Parathyroid adenoma (tissue), 2 donors: Measurements from ENCODE around the gene C2CD4C.
"Not testable (repeated sequence)": the region's sequence is repeated elsewhere in the genome, so short reads cannot be mapped to it uniquely, and the experiment has no call there.

ENCODE experiments used
- H2AFZ ChIP-seq: fragments of 300-600 bp; sonication (generic); one replicate; pipeline ENCODE4 v1.7.0; 2017; ENCODE audit warnings: antibody characterized with exemption, mild to moderate bottlenecking
- H3K27ac ChIP-seq: fragments of 300-600 bp; sonication (generic); one replicate; pipeline ENCODE4 v1.7.0; 2017
- H3K27me3 ChIP-seq: fragments of 300-600 bp; sonication (generic); one replicate; pipeline ENCODE4 v1.7.0; 2017; ENCODE audit warnings: low read length; ENCODE audit not compliant: control insufficient read depth, insufficient read depth
- H3K36me3 ChIP-seq: fragments of 300-600 bp; sonication (generic); one replicate; pipeline ENCODE4 v1.7.0; 2017; ENCODE audit warnings: low read length; ENCODE audit not compliant: control insufficient read depth, insufficient read depth
- H3K4me1 ChIP-seq: fragments of 300-600 bp; sonication (generic); one replicate; pipeline ENCODE4 v1.7.0; 2017; ENCODE audit warnings: control low read depth
- H3K4me2 ChIP-seq: fragments of 300-600 bp; sonication (generic); one replicate; pipeline ENCODE4 v1.7.0; 2017; ENCODE audit warnings: low read length
- H3K4me3 ChIP-seq: fragments of 300-600 bp; sonication (generic); one replicate; pipeline ENCODE4 v1.7.0; 2017; ENCODE audit warnings: low read depth, low read length
- H3K79me2 ChIP-seq: fragments of 300-600 bp; sonication (generic); one replicate; pipeline ENCODE4 v1.7.0; 2017; ENCODE audit warnings: control low read depth
- H3K9ac ChIP-seq: fragments of 300-600 bp; sonication (generic); one replicate; pipeline ENCODE4 v1.7.0; 2017; ENCODE audit warnings: mild to moderate bottlenecking
- H3K9me3 ChIP-seq: fragments of 300-600 bp; sonication (generic); one replicate; pipeline ENCODE4 v1.7.0; 2017; ENCODE audit warnings: low read length; ENCODE audit not compliant: control insufficient read depth
- TF ChIP-seq, protein P1 (sequence below): fragments of 300-600 bp; sonication (generic); IDR thresholded peaks from one replicate; pipeline ENCODE4 v1.7.0; 2017; ENCODE audit warnings: antibody characterized with exemption, mild to moderate bottlenecking
- donor health status: primary hyperparathyroidism.

Gene C2CD4C

DNA sequence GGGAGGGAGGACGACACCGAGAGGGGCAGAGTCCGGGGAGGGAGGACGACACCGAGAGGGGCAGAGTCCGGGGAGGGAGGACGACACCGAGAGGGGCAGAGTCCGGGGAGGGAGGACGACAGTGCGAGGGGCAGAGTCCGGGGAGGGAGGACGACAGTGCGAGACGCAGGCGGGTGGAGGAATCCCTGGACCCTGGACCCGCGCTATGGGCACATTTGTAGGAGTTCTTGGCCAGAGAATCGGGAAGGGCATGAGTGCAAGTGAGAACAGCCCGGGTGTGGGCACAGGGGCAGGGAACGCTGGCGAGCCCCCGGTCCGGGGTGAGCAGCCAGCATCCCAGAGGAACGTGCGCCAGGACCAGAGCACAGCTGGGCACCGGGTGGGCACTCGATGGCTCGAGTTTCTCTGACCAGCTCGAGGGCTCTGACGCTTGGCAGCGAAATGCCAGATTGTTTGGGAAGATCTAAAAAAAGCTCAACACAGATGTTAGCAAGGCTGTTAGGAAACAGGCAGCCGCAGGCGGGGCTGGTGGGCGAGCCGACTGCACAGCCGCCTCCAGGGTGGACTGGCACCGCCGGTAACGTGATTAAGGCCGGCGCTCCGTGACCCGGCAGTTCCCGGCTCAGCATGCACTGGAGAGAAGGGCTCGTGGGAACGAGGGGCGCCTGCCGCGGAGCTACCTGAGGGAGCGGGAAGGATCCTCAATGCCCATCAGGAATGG, 17.9 kb upstream of the C2CD4C start:
- Histone ChIP-seq H3K36me3 (no peaks in the 10 kb centered on the region), H3K27ac (no peak overlapping the region), H3K27me3 (no peaks in the 10 kb centered on the region), H3K9ac (no peak overlapping the region), H3K9me3 (no peaks in the 10 kb centered on the region), H3K79me2 (peaks cover 9% of the 10 kb centered on the region), H3K4me2 (no peak overlapping the region), H3K4me1 (no peaks in the 10 kb centered on the region), H3K4me3 (no peak overlapping the region), H2AFZ (no peak overlapping the region)
- TF ChIP-seq, protein P1, sequence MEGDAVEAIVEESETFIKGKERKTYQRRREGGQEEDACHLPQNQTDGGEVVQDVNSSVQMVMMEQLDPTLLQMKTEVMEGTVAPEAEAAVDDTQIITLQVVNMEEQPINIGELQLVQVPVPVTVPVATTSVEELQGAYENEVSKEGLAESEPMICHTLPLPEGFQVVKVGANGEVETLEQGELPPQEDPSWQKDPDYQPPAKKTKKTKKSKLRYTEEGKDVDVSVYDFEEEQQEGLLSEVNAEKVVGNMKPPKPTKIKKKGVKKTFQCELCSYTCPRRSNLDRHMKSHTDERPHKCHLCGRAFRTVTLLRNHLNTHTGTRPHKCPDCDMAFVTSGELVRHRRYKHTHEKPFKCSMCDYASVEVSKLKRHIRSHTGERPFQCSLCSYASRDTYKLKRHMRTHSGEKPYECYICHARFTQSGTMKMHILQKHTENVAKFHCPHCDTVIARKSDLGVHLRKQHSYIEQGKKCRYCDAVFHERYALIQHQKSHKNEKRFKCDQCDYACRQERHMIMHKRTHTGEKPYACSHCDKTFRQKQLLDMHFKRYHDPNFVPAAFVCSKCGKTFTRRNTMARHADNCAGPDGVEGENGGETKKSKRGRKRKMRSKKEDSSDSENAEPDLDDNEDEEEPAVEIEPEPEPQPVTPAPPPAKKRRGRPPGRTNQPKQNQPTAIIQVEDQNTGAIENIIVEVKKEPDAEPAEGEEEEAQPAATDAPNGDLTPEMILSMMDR = no peak

DNA sequence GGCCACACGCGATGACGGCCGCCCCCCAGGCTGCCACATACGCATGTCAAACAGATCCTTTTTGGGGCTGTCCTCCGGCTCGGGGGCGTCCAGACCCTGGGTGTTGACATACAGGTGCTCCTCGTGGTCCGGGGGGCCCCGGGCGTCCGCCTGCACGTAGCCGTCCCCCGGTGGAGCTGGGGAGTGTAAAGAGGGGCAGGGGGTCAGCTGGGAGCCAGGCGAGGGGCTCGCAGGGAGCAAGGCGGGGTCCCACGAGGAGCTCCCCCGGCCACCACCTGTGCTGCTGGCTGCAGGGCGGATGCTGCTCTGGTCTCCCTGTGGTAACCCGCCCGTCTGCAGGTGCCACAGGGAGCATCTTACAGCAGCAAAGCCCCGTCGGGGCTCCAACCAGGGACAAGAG, 16.1 kb upstream of the C2CD4C start:
- no peak overlapping the region for H3K4me3 ChIP-seq
- TF ChIP-seq, protein P1 = no peak
- H3K27ac ChIP-seq = no peak overlapping the region
- H3K4me1 ChIP-seq = no peaks in the 10 kb centered on the region
- H3K79me2 ChIP-seq = peaks cover 9% of the 10 kb centered on the region
- H3K9me3 ChIP-seq = no peaks in the 10 kb centered on the region
- no peak overlapping the region for H2AFZ ChIP-seq
- H3K36me3 ChIP-seq = no peaks in the 10 kb centered on the region
- no peaks in the 10 kb centered on the region for H3K27me3 ChIP-seq
- no peak overlapping the region for H3K4me2 ChIP-seq
- H3K9ac ChIP-seq = no peak overlapping the region

DNA sequence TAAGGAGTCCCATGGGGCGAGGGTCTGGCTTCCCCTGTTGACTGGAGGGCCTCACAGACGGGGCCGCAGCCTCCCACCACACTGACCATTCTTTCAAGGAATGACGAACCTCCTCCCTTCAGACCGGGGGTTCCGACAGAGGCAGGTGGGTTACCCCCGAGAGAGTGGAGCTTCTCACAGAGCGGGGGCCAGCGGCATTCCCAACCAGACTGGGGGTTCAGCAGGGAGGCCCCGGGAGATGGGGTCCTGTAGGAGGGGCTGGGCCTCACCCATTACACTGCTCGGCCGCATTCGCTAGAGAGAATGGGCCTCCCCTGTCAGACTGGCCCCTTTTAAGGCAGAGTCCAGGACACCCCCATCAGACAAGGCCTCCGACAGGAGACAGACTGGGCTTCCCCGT, 15.6 kb upstream of the C2CD4C start:
- Histone ChIP-seq H3K27ac (no peak overlapping the region), H3K79me2 (peaks cover 7% of the 10 kb centered on the region), H2AFZ (no peak overlapping the region), H3K9me3 (no peaks in the 10 kb centered on the region), H3K4me2 (no peak overlapping the region), H3K36me3 (no peaks in the 10 kb centered on the region), H3K4me1 (no peaks in the 10 kb centered on the region), H3K9ac (no peak overlapping the region), H3K4me3 (no peak overlapping the region), H3K27me3 (no peaks in the 10 kb centered on the region)
- TF ChIP-seq, protein P1 = no peak

DNA sequence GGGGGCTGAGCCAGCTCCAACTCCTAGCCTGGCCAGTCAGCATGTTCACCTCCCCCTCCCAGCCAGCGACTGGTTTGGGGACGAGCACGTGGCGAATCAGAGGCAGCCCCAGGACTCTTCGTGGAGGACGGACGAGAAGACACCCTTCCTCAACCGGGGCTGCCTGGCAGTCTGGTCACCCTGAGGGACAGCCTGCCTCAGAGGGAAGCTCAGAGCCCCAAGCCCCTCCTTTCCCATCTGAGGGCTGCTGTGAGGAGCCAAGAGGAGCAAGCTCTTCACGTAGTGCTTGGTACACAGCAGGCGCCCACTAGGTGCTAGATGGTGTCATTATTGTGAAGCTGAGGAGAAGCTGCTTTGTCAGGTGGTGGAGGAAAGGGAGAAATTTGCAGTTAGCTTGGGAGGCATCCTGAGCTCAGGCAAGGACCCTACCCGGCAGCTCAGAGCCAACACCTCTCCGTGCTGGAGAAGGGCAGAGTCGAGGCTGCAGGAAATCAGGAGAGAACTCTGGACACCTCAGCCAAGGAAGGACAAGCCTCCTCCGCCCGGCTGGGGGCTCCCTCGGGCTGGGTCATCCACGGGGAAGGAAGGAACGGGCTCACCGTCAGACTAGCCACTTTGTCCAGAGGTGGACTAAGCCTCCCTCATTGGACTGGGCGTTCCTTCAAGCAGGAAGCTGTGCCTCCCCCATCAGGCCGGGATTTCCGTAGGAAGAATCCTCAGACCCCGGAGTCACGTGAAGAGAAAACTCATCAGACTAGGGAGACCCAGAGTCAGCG, 14.9 kb upstream of the C2CD4C start:
- Histone ChIP-seq H3K79me2 (peaks cover 2% of the 10 kb centered on the region), H3K4me3 (no peak overlapping the region), H3K4me1 (no peaks in the 10 kb centered on the region), H3K9ac (no peak overlapping the region), H3K27me3 (no peaks in the 10 kb centered on the region), H3K27ac (no peak overlapping the region), H2AFZ (no peak overlapping the region), H3K4me2 (no peak overlapping the region), H3K36me3 (no peaks in the 10 kb centered on the region), H3K9me3 (no peaks in the 10 kb centered on the region)
- TF ChIP-seq, protein P1 = no peak

DNA sequence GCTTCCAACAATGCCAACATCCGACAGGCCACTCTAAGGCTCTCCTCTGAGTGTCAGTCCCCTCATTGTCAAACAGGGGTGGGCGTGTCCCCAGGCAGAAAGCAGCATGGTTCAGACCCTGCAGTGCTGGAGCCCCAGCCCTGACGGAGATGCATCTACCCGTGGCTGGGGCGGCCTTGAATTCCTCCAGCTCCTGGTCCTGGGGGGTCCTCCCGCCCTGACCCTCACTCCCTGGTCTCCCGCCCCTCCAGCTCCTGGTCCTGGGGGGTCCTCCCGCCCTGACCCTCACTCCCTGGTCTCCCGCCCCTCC, 13.9 kb upstream of the C2CD4C start:
- not testable (repeated sequence) for H3K4me3 ChIP-seq, H2AFZ ChIP-seq, H3K4me2 ChIP-seq, H3K36me3 ChIP-seq, H3K27ac ChIP-seq, H3K79me2 ChIP-seq, H3K27me3 ChIP-seq, H3K9ac ChIP-seq, H3K9me3 ChIP-seq, H3K4me1 ChIP-seq
